K562 (cell line): Measurements from ENCODE around the gene MED29. TPM values are rescaled to one million over a fixed set of nuclear protein-coding genes. Genes with fewer than 3 reads are reported as not detected.

Experiments used
- ATAC-seq: fragments of 200-7000 bp; cut with Tn5 transposase; 3 replicates; pipeline ENCODE4 v1.9.1; 2020; ENCODE audit warnings: moderate library complexity
- BruUV-seq: library from RNA; stranded (reverse); fragments of 400-500 nt; replicated peaks from 2 replicates; lab custom pipeline; 2021; lab: Mats Ljungman, UMichigan
- CTCF ChIA-PET: fragments of 300-600 bp; formaldehyde crosslinking; extraction: SDS; loops from one replicate; lab custom pipeline; 2021; ENCODE audit warnings: low intra/inter-chr PET ratio; lab: Yijun Ruan, JAX
- POLR2A ChIA-PET: fragments of 300-600, 350-650 bp; sonication (Branson Sonifier 250); formaldehyde crosslinking; extraction: SDS; loops from one replicate; lab custom pipeline; 2021; ENCODE audit warnings: antibody characterized with exemption, inconsistent platforms; lab: Yijun Ruan, JAX
- DNase-seq, 4 experiments: peaks; one replicate each; pipeline versions ENCODE4 v3.0.0 to v3.0.0-alpha.2; 2011 to 2018; ENCODE audit warnings: low spot score in 3 of 4, mixed read lengths in 3 of 4; ENCODE audit errors: extremely low read depth in 1 of 4
- FAIRE-seq: peaks from 2 replicates; lab custom pipeline; 2011; peaks lifted over from hg19 to GRCh38; lab: Jason Lieb, UNC
- H2AFZ ChIP-seq: 2 replicates; pipeline ENCODE4 v1.6.0; 2011; ENCODE audit warnings: low read depth, low read length, control low read depth, inconsistent platforms
- H3K27ac ChIP-seq: fragments of 200-600 bp; 3 replicates; pipeline ENCODE4 v1.8.0; 2011; ENCODE audit warnings: low read depth, mild to moderate bottlenecking, control low read depth, inconsistent platforms, low read length, moderate library complexity, mixed read lengths; ENCODE audit errors: extremely low read depth
- H3K27me3 ChIP-seq, 2 experiments: fragments of 300-600 bp in 1 of 2; 2 replicates in 1 of 2; 3 replicates in 1 of 2; pipeline versions ENCODE4 v1.6.0 to v1.8.0; 2011; ENCODE audit warnings: inconsistent platforms in 2 of 2, low read length in 2 of 2, mild to moderate bottlenecking in 1 of 2, mixed read lengths in 1 of 2, moderate library complexity in 1 of 2; ENCODE audit not compliant: control insufficient read depth in 2 of 2, insufficient read depth in 2 of 2
- H3K36me3 ChIP-seq: fragments of 300-600 bp; 3 replicates; pipeline ENCODE4 v1.8.0; 2011; ENCODE audit warnings: mild to moderate bottlenecking, low read length, inconsistent platforms; ENCODE audit not compliant: control insufficient read depth, insufficient read depth
- H3K4me1 ChIP-seq, 2 experiments: fragments of 200-600 bp in 1 of 2; replicated peaks in 1 of 2; 2 replicates in 1 of 2; 3 replicates in 1 of 2; pipeline versions ENCODE4 v1.5.1 to v1.8.0; 2011; ENCODE audit warnings: inconsistent platforms in 2 of 2, low read length in 2 of 2, mild to moderate bottlenecking in 1 of 2, mixed read lengths in 1 of 2, moderate library complexity in 1 of 2; ENCODE audit not compliant: control insufficient read depth in 2 of 2, insufficient read depth in 2 of 2
- H3K4me2 ChIP-seq: 2 replicates; pipeline ENCODE4 v1.6.1; 2011; ENCODE audit warnings: low read length, control low read depth, inconsistent platforms, mixed read lengths; ENCODE audit not compliant: insufficient read depth
- H3K4me3 ChIP-seq: fragments of 200-600 bp; sonication (generic), shearing (Covaris generic); 2 replicates; pipeline ENCODE4 v1.5.1; 2016; ENCODE audit warnings: control low read depth, inconsistent platforms
- H3K79me2 ChIP-seq: fragments of 200-600 bp; 3 replicates; pipeline ENCODE4 v1.8.0; 2011; ENCODE audit warnings: low read length, inconsistent platforms; ENCODE audit not compliant: control insufficient read depth, insufficient read depth
- H3K9ac ChIP-seq, 2 experiments: 2 replicates each; pipeline versions ENCODE4 v1.6.0 to v1.6.1; 2011; ENCODE audit warnings: low read depth in 2 of 2, low read length in 2 of 2, control low read depth in 1 of 2, inconsistent platforms in 1 of 2, mild to moderate bottlenecking in 1 of 2, mixed read lengths in 1 of 2; ENCODE audit not compliant: insufficient read depth in 1 of 2
- H3K9me1 ChIP-seq: one replicate; pipeline ENCODE4 v1.6.0; 2011; ENCODE audit warnings: inconsistent platforms, mild to moderate bottlenecking, low read length, moderate library complexity; ENCODE audit not compliant: control insufficient read depth, insufficient read depth
- H3K9me3 ChIP-seq: replicated peaks from 2 replicates; pipeline ENCODE4 v1.5.1; 2011; ENCODE audit warnings: low read depth, low read length, inconsistent platforms; ENCODE audit not compliant: control insufficient read depth, insufficient read depth
- H4K20me1 ChIP-seq: replicated peaks from 2 replicates; pipeline ENCODE4 v1.6.1; 2011; ENCODE audit warnings: low read length, inconsistent platforms, mixed read lengths; ENCODE audit not compliant: control insufficient read depth, insufficient read depth
- ATF3 ChIP-seq, 2 experiments: fragments of 450-650 bp in 1 of 2; sonication (generic) in 1 of 2; formaldehyde crosslinking in 1 of 2; IDR thresholded peaks in 1 of 2; conservative IDR thresholded peaks in 1 of 2; 2 replicates each; pipeline versions ENCODE4 v1.6.1 to v1.8.1; 2016 to 2023; ENCODE audit warnings: mild to moderate bottlenecking in 2 of 2, moderate library complexity in 2 of 2, inconsistent platforms in 1 of 2, missing genetic modification reagents in 1 of 2
- CCNT2 ChIP-seq: IDR thresholded peaks from 2 replicates; pipeline ENCODE4 v1.6.1; 2011; ENCODE audit warnings: borderline replicate concordance, low read depth, mild to moderate bottlenecking, moderate library complexity, mixed read lengths, low read length; ENCODE audit not compliant: insufficient read length; ENCODE audit errors: extremely low read depth
- CEBPB ChIP-seq: fragments of 450-650 bp; IDR thresholded peaks from 2 replicates; pipeline ENCODE4 v1.6.1; 2016; ENCODE audit warnings: missing genetic modification characterization, missing compliant biosample characterization
- CEBPG ChIP-seq, 3 experiments: fragments of 200-800 bp in 1 of 3; sonication (Bioruptor generic) in 1 of 3; sonication (generic) in 1 of 3; formaldehyde crosslinking in 1 of 3; IDR thresholded peaks in 2 of 3; conservative IDR thresholded peaks in 1 of 3; 2 replicates each; pipeline versions ENCODE4 v1.6.1 to v1.8.0; 2016 to 2022; ENCODE audit warnings: missing compliant biosample characterization in 2 of 3, missing genetic modification characterization in 2 of 3, mild to moderate bottlenecking in 1 of 3, missing genetic modification reagents in 1 of 3
- EGR1 ChIP-seq: fragments of 450-650 bp; conservative IDR thresholded peaks from 2 replicates; pipeline ENCODE4 v1.6.1; 2017; ENCODE audit warnings: mild to moderate bottlenecking
- FIP1L1 ChIP-seq: fragments of 200-400 bp; formaldehyde crosslinking; IDR thresholded peaks from 2 replicates; pipeline ENCODE4 v1.6.1; 2018; ENCODE audit warnings: mild to moderate bottlenecking, low read depth, low read length; ENCODE audit not compliant: poor library complexity, severe bottlenecking
- KDM1A ChIP-seq, 2 experiments: fragments of 450-650 bp; IDR thresholded peaks; 2 replicates each; pipeline ENCODE4 v1.6.1; 2016; ENCODE audit warnings: mild to moderate bottlenecking in 2 of 2
- KDM2B ChIP-seq: fragments of 250-450 bp; sonication (Bioruptor Pico); IDR thresholded peaks from 2 replicates; pipeline ENCODE4 v1.8.0; 2021; ENCODE audit warnings: mild to moderate bottlenecking, moderate library complexity
- RCOR1 ChIP-seq, 2 experiments: IDR thresholded peaks; 2 replicates each; pipeline ENCODE4 v1.6.1; 2012; ENCODE audit warnings: low read depth in 2 of 2, low read length in 2 of 2, borderline replicate concordance in 1 of 2, improper control_type of control experiment in 1 of 2
- TEAD4 ChIP-seq, 2 experiments: sonication (generic) in 1 of 2; formaldehyde crosslinking in 1 of 2; IDR thresholded peaks; 2 replicates each; pipeline versions ENCODE4 v1.6.1 to v1.8.0; 2012 to 2022; ENCODE audit warnings: borderline replicate concordance in 1 of 2, inconsistent platforms in 1 of 2, low read length in 1 of 2, mild to moderate bottlenecking in 1 of 2, missing genetic modification reagents in 1 of 2
- THAP12 ChIP-seq: fragments of 250-450 bp; sonication (Bioruptor Pico); IDR thresholded peaks from 2 replicates; pipeline ENCODE4 v1.9.0; 2021; ENCODE audit warnings: mild to moderate bottlenecking, inconsistent platforms
- ZNF384 ChIP-seq: IDR thresholded peaks from 2 replicates; pipeline ENCODE4 v1.6.1; 2012; ENCODE audit warnings: low read depth, low read length, improper control_type of control experiment
- WGBS: fragments of 100-300 bp; shearing (Covaris generic); methylation state at CpG from one replicate; pipeline ENCODE4 v1.1.6; 2016; ENCODE audit warnings: low coverage, mixed read lengths; ENCODE audit not compliant: insufficient coverage; ENCODE audit errors: missing lambda C conversion rate; 5-methylcytosine and 5-hydroxymethylcytosine counted together
- in situ Hi-C: fragments of 300-500 bp; cut with MboI; formaldehyde crosslinking; loops from 4 replicates; pipeline ENCODE4 v1.15.0; 2018; ENCODE audit warnings: inconsistent platforms, mixed read lengths
- intact Hi-C: fragments of 100-400 bp; cut with micrococcal nuclease; formaldehyde crosslinking; loops from 2 replicates; pipeline ENCODE4 v1.14.2; 2022
- polyA plus RNA-seq, 8 experiments: library from polyadenylated mRNA; depleted of rRNA in 4 of 8; stranded (reverse) in 5 of 8; unstranded in 3 of 8; fragments of >200 nt; fragmentation: Nextera tagmentation in 2 of 8; fragmentation: Illumina TruSeq in 1 of 8; extraction: Ambion mirVana in 2 of 8; extraction: Trizol in 1 of 8; gene quantifications; 2 replicates each; pipeline versions ENCODE4 v1.2.1 to v1.2.3, GENCODE V29; 2011 to 2014; ENCODE audit warnings: inconsistent platforms in 1 of 8, missing spikeins in 1 of 8
- total RNA-seq, 7 experiments: library from RNA; depleted of rRNA in 6 of 7; stranded (reverse); fragments of >200 nt in 6 of 7; fragmentation: Illumina TruSeq in 2 of 7; extraction: Trizol in 2 of 7; gene quantifications; 2 replicates each; pipeline versions ENCODE4 v1.2.1 to v1.2.3, GENCODE V29; 2011 to 2021; ENCODE audit warnings: low replicate concordance in 1 of 7

Gene MED29
- total and polyA plus RNA-seq, 9 of the 15 experiments (the other 6 are each of a cell fraction or from before 2014, with no cell fraction given) = 1.8 to 22.6 (median 12.4) TPM

- ChIA-PET CTCF (no interaction called here), POLR2A (interaction anchor here (0.6 kb wide), 1 partner anchor 281 kb away, joined by 3 read pairs; no protein-coding TSS in a partner anchor)
- peaks cover 25% of the 10 kb centered on the region for H3K79me2 ChIP-seq
- FAIRE-seq (no peak), ATAC-seq (no peak), DNase-seq (no peak)
- H3K4me3 ChIP-seq = no peak overlapping the region
- no peak overlapping the region for H2AFZ ChIP-seq
- no peak overlapping the region for H3K4me2 ChIP-seq
- WGBS = 55% methylated on average over 9 of the region's 9 CpGs
- intact Hi-C loops = no loop called here
- H3K9me1 ChIP-seq = no peaks in the 10 kb centered on the region
- no TSS peak for BruUV-seq
- peak; percentile 52; the same call in 1 of the 2 replicates for TF ChIP-seq CEBPB (tag)
- peak; percentile 84 for TF ChIP-seq ATF3 (IDR thresholded peaks at IDR 0.05)
- no peak for TF ChIP-seq ATF3 (CRISPR knock-in tag; conservative IDR thresholded peaks at IDR 0.05)
- peak; percentile 51; the same call in 1 of the 2 replicates for TF ChIP-seq TEAD4 (IDR thresholded peaks at IDR 0.05; ENCODE audit: low read length)
- no peak for TF ChIP-seq TEAD4 (CRISPR knock-in tag; IDR thresholded peaks at IDR 0.05; ENCODE audit: borderline replicate concordance)
- no peak for TF ChIP-seq FIP1L1
- no peak for TF ChIP-seq EGR1
- TF ChIP-seq CCNT2 = no peak
- peak in 1 of 2 experiments; percentile 58; a peak in 1 of 4 replicates for TF ChIP-seq RCOR1 (IDR thresholded peaks at IDR 0.05; ENCODE audit: borderline replicate concordance in 1 of 2, low read depth in 2 of 2, low read length in 2 of 2)
- peak; percentile 74 to 77 for TF ChIP-seq KDM1A (IDR thresholded peaks at IDR 0.05)
- peak; percentile 73 for TF ChIP-seq CEBPG (CRISPR knock-in tag; IDR thresholded peaks at IDR 0.05)
- peak; percentile 11 to 82; a peak in 2 of 4 replicates for TF ChIP-seq CEBPG (tag; conservative IDR thresholded peaks at IDR 0.05 in 1 of 2, IDR thresholded peaks at IDR 0.05 in 1 of 2)
- no peak for TF ChIP-seq THAP12 (CRISPR knock-in tag)
- TF ChIP-seq ZNF384 = peak; percentile 47; the same call in 1 of the 2 replicates
- TF ChIP-seq KDM2B (CRISPR knock-in tag) = no peak
- H4K20me1 ChIP-seq = peaks cover 14% of the 10 kb centered on the region
- in situ Hi-C loops = no loop called here
- peaks cover 22% of the 10 kb centered on the region for H3K36me3 ChIP-seq
- H3K9ac ChIP-seq = no peak overlapping the region
- peaks cover 13 to 14% of the 10 kb centered on the region in 2 experiments; a peak in 4 of 5 replicates for H3K4me1 ChIP-seq
- H3K27me3 ChIP-seq = no peaks in the 10 kb centered on the region
- no peak overlapping the region for H3K27ac ChIP-seq
- no peaks in the 10 kb centered on the region for H3K9me3 ChIP-seq
These were observed 47.2 kb downstream of the MED29 start for GRCh38 chr19:39438270-39438934.
